NCI-H82 treated with DMSO at 0.1 percent for 48 hours (cell line): ENCODE measurements around the gene KRTAP10-4.
"Not testable (repeated sequence)": the region's sequence is repeated elsewhere in the genome, so short reads cannot be mapped to it uniquely, and the experiment has no call there.

Source experiments
- DNase-seq: peaks from one replicate; lab custom pipeline; 2025; ENCODE audit not compliant: unreplicated experiment; lab: John Stamatoyannopoulos, UW

Gene KRTAP10-4

GRCh38 chr21:44578371-44579055, 5.0 kb downstream of the KRTAP10-4 start:
- no peak for DNase-seq

GRCh38 chr21:44579056-44579832, 5.7 kb downstream of the KRTAP10-4 start:
- no peak for DNase-seq

GRCh38 chr21:44579833-44580144, 6.3 kb downstream of the KRTAP10-4 start:
- DNase-seq = no peak

- not testable (repeated sequence) for DNase-seq
Measured at GRCh38 chr21:44580231-44580821, 6.8 kb downstream of the KRTAP10-4 start, which contains the start of gene KRTAP10-5. Gene KRTAP10-5, minus strand, starts transcription at chr21:44580604. Its CDS starts 26 bp downstream, at chr21:44580578.

GRCh38 chr21:44581158-44581557, 7.6 kb downstream of the KRTAP10-4 start:
- no peak for DNase-seq

GRCh38 chr21:44582055-44582454, 8.5 kb downstream of the KRTAP10-4 start:
- DNase-seq = no peak

GRCh38 chr21:44583089-44583799, 9.7 kb downstream of the KRTAP10-4 start:
- no peak for DNase-seq

GRCh38 chr21:44583800-44584147, 10.2 kb downstream of the KRTAP10-4 start:
- no peak for DNase-seq

- no peak for DNase-seq
Measured at GRCh38 chr21:44585892-44586291, 12.4 kb downstream of the KRTAP10-4 start.

- no peak for DNase-seq
Measured at GRCh38 chr21:44589094-44589493, 15.6 kb downstream of the KRTAP10-4 start.

- no peak for DNase-seq
Measured at GRCh38 chr21:44589586-44590305, 16.2 kb downstream of the KRTAP10-4 start.

GRCh38 chr21:44590311-44590721, 16.8 kb downstream of the KRTAP10-4 start:
- DNase-seq = no peak

- DNase-seq = not testable (repeated sequence)
Measured at GRCh38 chr21:44590897-44591800, 17.6 kb downstream of the KRTAP10-4 start.

- DNase-seq = not testable (repeated sequence)
Measured at GRCh38 chr21:44591801-44592130, 18.2 kb downstream of the KRTAP10-4 start.

- no peak for DNase-seq
Measured at GRCh38 chr21:44592446-44593311, 19.1 kb downstream of the KRTAP10-4 start, which contains the start of gene KRTAP10-6. Gene KRTAP10-6, minus strand, starts transcription at chr21:44592505. Its CDS starts 21 bp downstream, at chr21:44592484.

GRCh38 chr21:44593598-44594405, 20.3 kb downstream of the KRTAP10-4 start:
- DNase-seq = no peak

GRCh38 chr21:44594406-44594916, 20.9 kb downstream of the KRTAP10-4 start:
- no peak for DNase-seq

GRCh38 chr21:44595524-44595923, 22.0 kb downstream of the KRTAP10-4 start:
- no peak for DNase-seq
